HepG2 (cell line): Measurements from ENCODE around the gene UBAP1L. TPM values are rescaled to one million over a fixed set of nuclear protein-coding genes. Genes with fewer than 3 reads are reported as not detected.

Source experiments
- ATAC-seq: fragments of 200-7000 bp; cut with Tn5 transposase; 3 replicates; pipeline ENCODE4 v1.9.1; 2020; ENCODE audit warnings: mild to moderate bottlenecking, moderate library complexity
- BruUV-seq: library from RNA; stranded (reverse); fragments of 400-500 nt; replicated peaks from 2 replicates; lab custom pipeline; 2021; lab: Mats Ljungman, UMichigan
- CTCF ChIA-PET: fragments of 300-600 bp; formaldehyde crosslinking; extraction: SDS; loops from one replicate; lab custom pipeline; 2021; ENCODE audit warnings: low total read pairs, inconsistent platforms, low intra/inter-chr PET ratio; lab: Yijun Ruan, JAX
- POLR2A ChIA-PET: fragments of 350-600 bp; sonication (Branson Sonifier 250); formaldehyde crosslinking; loops from one replicate; lab custom pipeline; 2020; ENCODE audit warnings: antibody characterized with exemption, inconsistent platforms; lab: Yijun Ruan, JAX
- DNase-seq: peaks from one replicate; pipeline ENCODE4 v3.0.0-alpha.2; 2015; ENCODE audit warnings: low spot score
- FAIRE-seq: peaks from 3 replicates; lab custom pipeline; 2011; peaks lifted over from hg19 to GRCh38; lab: Jason Lieb, UNC
- H2AFZ ChIP-seq: one replicate; pipeline ENCODE4 v1.6.1; 2011; ENCODE audit warnings: low read length, inconsistent platforms
- H3K27ac ChIP-seq: fragments of 300-600 bp; 3 replicates; pipeline ENCODE4 v1.8.0; 2011; ENCODE audit warnings: mixed run types, mild to moderate bottlenecking, mixed read lengths, low read length, inconsistent platforms; ENCODE audit not compliant: insufficient read depth; ENCODE audit errors: extremely low read length
- H3K27me3 ChIP-seq, 2 experiments: fragments of 200-600 bp in 1 of 2; 2 replicates in 1 of 2; 3 replicates in 1 of 2; pipeline versions ENCODE4 v1.6.0 to v1.8.0; 2011; ENCODE audit warnings: low read length in 2 of 2, mild to moderate bottlenecking in 2 of 2, moderate library complexity in 2 of 2, inconsistent platforms in 1 of 2; ENCODE audit not compliant: insufficient read depth in 2 of 2, control insufficient read depth in 1 of 2
- H3K36me3 ChIP-seq, 2 experiments: fragments of 200-600 bp in 1 of 2; replicated peaks in 1 of 2; 2 replicates in 1 of 2; 3 replicates in 1 of 2; pipeline versions ENCODE4 v1.5.1 to v1.8.0; 2011; ENCODE audit warnings: low read length in 2 of 2, inconsistent platforms in 1 of 2; ENCODE audit not compliant: insufficient read depth in 2 of 2, control insufficient read depth in 1 of 2
- H3K4me1 ChIP-seq: 2 replicates; pipeline ENCODE4 v1.5.1; 2012; ENCODE audit warnings: low read length, inconsistent platforms; ENCODE audit not compliant: insufficient read depth
- H3K4me2 ChIP-seq: 2 replicates; pipeline ENCODE4 v1.6.0; 2011; ENCODE audit warnings: low read depth, low read length, inconsistent platforms
- H3K4me3 ChIP-seq, 3 experiments: fragments of 200-600 bp in 1 of 3; sonication (generic), shearing (Covaris generic) in 1 of 3; replicated peaks in 1 of 3; 2 replicates each; pipeline ENCODE4 v1.5.1; 2011 to 2016; ENCODE audit warnings: low read length in 3 of 3, inconsistent platforms in 2 of 3, low read depth in 2 of 3, mild to moderate bottlenecking in 2 of 3, control low read depth in 1 of 3, mixed read lengths in 1 of 3; ENCODE audit not compliant: insufficient read depth in 1 of 3
- H3K79me2 ChIP-seq: one replicate; pipeline ENCODE4 v1.6.1; 2011; ENCODE audit warnings: low read length, inconsistent platforms; ENCODE audit not compliant: insufficient read depth
- H3K9ac ChIP-seq: 2 replicates; pipeline ENCODE4 v1.6.0; 2011; ENCODE audit warnings: mild to moderate bottlenecking, low read depth, low read length, inconsistent platforms; ENCODE audit not compliant: insufficient read depth
- H3K9me3 ChIP-seq: 2 replicates; pipeline ENCODE4 v1.5.1; 2012; ENCODE audit warnings: mild to moderate bottlenecking, low read length
- H4K20me1 ChIP-seq: 2 replicates; pipeline ENCODE4 v1.6.0; 2011; ENCODE audit warnings: inconsistent platforms, mild to moderate bottlenecking, low read length, moderate library complexity; ENCODE audit not compliant: insufficient read depth
- ARHGAP35 ChIP-seq: sonication (generic); formaldehyde crosslinking; IDR thresholded peaks from 2 replicates; pipeline ENCODE4 v1.9.0; 2022; ENCODE audit warnings: mild to moderate bottlenecking, inconsistent platforms, moderate library complexity, missing genetic modification reagents, borderline replicate concordance
- CENPBD1 ChIP-seq: sonication (generic); formaldehyde crosslinking; IDR thresholded peaks from 2 replicates; pipeline ENCODE4 v1.8.0; 2022; ENCODE audit warnings: missing genetic modification reagents, low read depth, mild to moderate bottlenecking, borderline replicate concordance
- ELF3 ChIP-seq: IDR thresholded peaks from 2 replicates; pipeline ENCODE4 v1.6.1; 2016; ENCODE audit warnings: missing genetic modification reagents, missing compliant biosample characterization
- FOXA3 ChIP-seq: IDR thresholded peaks from 2 replicates; pipeline ENCODE4 v1.6.1; 2016; ENCODE audit warnings: missing genetic modification reagents, missing compliant biosample characterization
- JUND ChIP-seq: sonication (generic); formaldehyde crosslinking; IDR thresholded peaks from 2 replicates; pipeline ENCODE4 v1.8.0; 2022; ENCODE audit warnings: mild to moderate bottlenecking, missing genetic modification reagents
- KDM3A ChIP-seq: IDR thresholded peaks from 2 replicates; pipeline ENCODE4 v1.6.1; 2018; ENCODE audit warnings: low read depth, missing compliant biosample characterization
- MXD4 ChIP-seq: IDR thresholded peaks from 2 replicates; pipeline ENCODE4 v1.6.1; 2016; ENCODE audit warnings: mild to moderate bottlenecking, missing biosample characterization, missing genetic modification reagents
- MXI1 ChIP-seq: IDR thresholded peaks from 3 replicates; pipeline ENCODE4 v1.6.1; 2012; ENCODE audit warnings: low read depth, low read length, inconsistent platforms, borderline replicate concordance
- NFYC ChIP-seq: IDR thresholded peaks from 2 replicates; pipeline ENCODE4 v1.6.1; 2016; ENCODE audit warnings: missing genetic modification reagents, missing compliant biosample characterization
- NKX3-1 ChIP-seq: sonication (generic); formaldehyde crosslinking; IDR thresholded peaks from 2 replicates; pipeline ENCODE4 v1.5.0; 2020; ENCODE audit warnings: missing genetic modification reagents
- PHF8 ChIP-seq: sonication (generic); formaldehyde crosslinking; IDR thresholded peaks from 2 replicates; pipeline ENCODE4 v1.5.0; 2020; ENCODE audit warnings: missing genetic modification reagents
- SOX5 ChIP-seq: IDR thresholded peaks from 2 replicates; pipeline ENCODE4 v1.6.1; 2016; ENCODE audit warnings: borderline replicate concordance
- ZBTB33 ChIP-seq: sonication (generic); formaldehyde crosslinking; IDR thresholded peaks from 2 replicates; pipeline ENCODE4 v1.4.0; 2020; ENCODE audit warnings: missing genetic modification reagents
- ZFP36L2 ChIP-seq: sonication (generic); formaldehyde crosslinking; IDR thresholded peaks from 2 replicates; pipeline ENCODE4 v1.4.0; 2020; ENCODE audit warnings: missing genetic modification reagents
- ZNF224 ChIP-seq: sonication (generic); formaldehyde crosslinking; IDR thresholded peaks from 2 replicates; pipeline ENCODE4 v1.5.0; 2020; ENCODE audit warnings: mild to moderate bottlenecking, missing genetic modification reagents
- ZNF282 ChIP-seq: fragments of 450-650 bp; IDR thresholded peaks from 2 replicates; pipeline ENCODE4 v1.6.1; 2018; ENCODE audit not compliant: partially characterized antibody
- ZNF768 ChIP-seq: sonication (generic); formaldehyde crosslinking; IDR thresholded peaks from 2 replicates; pipeline ENCODE4 v1.4.0; 2020; ENCODE audit warnings: missing genetic modification reagents
- ZNF776 ChIP-seq: sonication (generic); formaldehyde crosslinking; IDR thresholded peaks from 2 replicates; pipeline ENCODE4 v1.4.0; 2020; ENCODE audit warnings: mild to moderate bottlenecking, missing genetic modification reagents
- WGBS: methylation state at CpG from one replicate; pipeline ENCODE4 v1.1.6; 2017; ENCODE audit warnings: low lambda C conversion rate; 5-methylcytosine and 5-hydroxymethylcytosine counted together
- in situ Hi-C: cut with HindIII; loops from 2 replicates; pipeline ENCODE4 v1.10.0; 2017; ENCODE audit warnings: low pct_unique_long_range_greater_than_20kb; ENCODE audit not compliant: extremely low pct_ligation_motif_present
- intact Hi-C: fragments of 100-400 bp; cut with micrococcal nuclease; formaldehyde crosslinking; loops from one replicate; pipeline ENCODE4 v1.10.0; 2022; ENCODE audit not compliant: unreplicated experiment
- polyA plus RNA-seq, 8 experiments: library from polyadenylated mRNA; depleted of rRNA in 3 of 8; stranded (reverse) in 7 of 8; unstranded in 1 of 8; fragments of >200 nt; fragmentation: Illumina TruSeq in 4 of 8; extraction: Trizol in 4 of 8; gene quantifications; 2 replicates each; pipeline versions ENCODE4 v1.2.1 to v1.2.3, GENCODE V29; 2011 to 2016; ENCODE audit warnings: low read depth in 4 of 8, missing spikeins in 1 of 8, mixed read lengths in 1 of 8; ENCODE audit not compliant: insufficient read depth in 1 of 8
- total RNA-seq, 5 experiments: library from RNA; depleted of rRNA; stranded (reverse); fragments of >200 nt; fragmentation: Illumina TruSeq; extraction: Trizol; gene quantifications; 2 replicates each; pipeline ENCODE4 v1.2.3, GENCODE V29; 2016; ENCODE audit warnings: low read depth in 1 of 5
- TF ChIP-seq, protein P1 (sequence below): IDR thresholded peaks from 2 replicates; pipeline ENCODE4 v1.6.1; 2016; ENCODE audit warnings: low read depth, borderline replicate concordance
- TF ChIP-seq, protein P2 (sequence below): sonication (generic); formaldehyde crosslinking; IDR thresholded peaks from 2 replicates; pipeline ENCODE4 v1.5.1; 2020; ENCODE audit warnings: mild to moderate bottlenecking, missing genetic modification reagents, moderate library complexity

UBAP1L gene
- total and polyA plus RNA-seq, 2 of the 13 experiments (the other 11 are each of a cell fraction or from before 2014, with no cell fraction given) = 0.86 to 1.4 TPM

GRCh38 chr15:65054333-65055200 is 60.4 kb downstream of the UBAP1L start:
- in situ Hi-C loops (loop anchor here (5.0 kb wide), 1 partner anchor 33 kb away; no protein-coding TSS in a partner anchor), intact Hi-C loops (loop anchor here (1.0 to 10.0 kb wide), 6 partner anchors 9 to 240 kb away; partner anchors contain the start of genes RNU5A-1 and SLC51B)
- no peak overlapping the region for H2AFZ ChIP-seq
- H3K4me1 ChIP-seq = peaks cover 70% of the 10 kb centered on the region
- FAIRE-seq (peak; percentile 66), DNase-seq (peak; percentile 64), ATAC-seq (peak; percentile 75)
- 13% methylated on average over 3 of the region's 26 CpGs for WGBS
- H4K20me1 ChIP-seq = no peaks in the 10 kb centered on the region
- no peaks in the 10 kb centered on the region for H3K9me3 ChIP-seq
- H3K4me2 ChIP-seq = no peak overlapping the region
- no peak overlapping the region for H3K4me3 ChIP-seq
- no peak overlapping the region for H3K9ac ChIP-seq
- no peaks in the 10 kb centered on the region for H3K27me3 ChIP-seq
- CTCF ChIA-PET = interaction anchor here (1.5 to 5.0 kb wide), 5 partner anchors 21 to 47 kb away, joined by 3 to 54 read pairs (median 29); partner anchors contain the start of gene MTFMT
- no peak overlapping the region for H3K27ac ChIP-seq
- no peaks in the 10 kb centered on the region for H3K79me2 ChIP-seq
- no TSS peak for BruUV-seq
- POLR2A ChIA-PET = interaction anchor here (0.9 to 4.5 kb wide), 7 partner anchors 9 to 250 kb away, joined by 3 to 27 read pairs (median 5); partner anchors contain the start of genes RNU5B-1 and SLC51B
- no peaks in the 10 kb centered on the region for H3K36me3 ChIP-seq
- TF ChIP-seq JUND (CRISPR knock-in tag) = no peak
- no peak; the same call in 2 of the 3 replicates for TF ChIP-seq MXI1
- no peak for TF ChIP-seq ARHGAP35 (CRISPR knock-in tag)
- TF ChIP-seq ZNF768 (CRISPR knock-in tag) = peak; percentile 55; the same call in 1 of the 2 replicates
- no peak for TF ChIP-seq ZNF282
- TF ChIP-seq NKX3-1 (CRISPR knock-in tag) = no peak
- peak; percentile 31; the same call in 1 of the 2 replicates for TF ChIP-seq ZBTB33 (CRISPR knock-in tag)
- no peak for TF ChIP-seq CENPBD1
- TF ChIP-seq ZFP36L2 (CRISPR knock-in tag) = no peak
- TF ChIP-seq ELF3 = peak; percentile 63
- TF ChIP-seq, protein P1, sequence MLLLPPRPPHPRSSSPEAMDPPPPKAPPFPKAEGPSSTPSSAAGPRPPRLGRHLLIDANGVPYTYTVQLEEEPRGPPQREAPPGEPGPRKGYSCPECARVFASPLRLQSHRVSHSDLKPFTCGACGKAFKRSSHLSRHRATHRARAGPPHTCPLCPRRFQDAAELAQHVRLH (CRISPR knock-in tag) = 0 out of 2 replicates have a peak, but pooled peaks have one; percentile 59
- TF ChIP-seq SOX5 (CRISPR knock-in tag) = peak; percentile 51; the same call in 1 of the 2 replicates
- no peak for TF ChIP-seq ZNF224
- peak; percentile 65; the same call in 1 of the 2 replicates for TF ChIP-seq MXD4 (CRISPR knock-in tag)
- 0 out of 2 replicates have a peak, but pooled peaks have one; percentile 52 for TF ChIP-seq KDM3A (CRISPR knock-in tag)
- 0 out of 2 replicates have a peak, but pooled peaks have one; percentile 26 for TF ChIP-seq NFYC (CRISPR knock-in tag)
- peak; percentile 61 for TF ChIP-seq FOXA3
- TF ChIP-seq PHF8 = 0 out of 2 replicates have a peak, but pooled peaks have one; percentile 19
- TF ChIP-seq, protein P2, sequence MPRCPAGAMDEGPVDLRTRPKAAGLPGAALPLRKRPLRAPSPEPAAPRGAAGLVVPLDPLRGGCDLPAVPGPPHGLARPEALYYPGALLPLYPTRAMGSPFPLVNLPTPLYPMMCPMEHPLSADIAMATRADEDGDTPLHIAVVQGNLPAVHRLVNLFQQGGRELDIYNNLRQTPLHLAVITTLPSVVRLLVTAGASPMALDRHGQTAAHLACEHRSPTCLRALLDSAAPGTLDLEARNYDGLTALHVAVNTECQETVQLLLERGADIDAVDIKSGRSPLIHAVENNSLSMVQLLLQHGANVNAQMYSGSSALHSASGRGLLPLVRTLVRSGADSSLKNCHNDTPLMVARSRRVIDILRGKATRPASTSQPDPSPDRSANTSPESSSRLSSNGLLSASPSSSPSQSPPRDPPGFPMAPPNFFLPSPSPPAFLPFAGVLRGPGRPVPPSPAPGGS = 0 out of 2 replicates have a peak, but pooled peaks have one; percentile 43
- TF ChIP-seq ZNF776 (CRISPR knock-in tag) = 0 out of 2 replicates have a peak, but pooled peaks have one; percentile 37
